Omental fat pad (tissue), 4 donors: ENCODE data around the gene HSPB7. TPM values are rescaled to one million over a fixed set of nuclear protein-coding genes. Genes with fewer than 3 reads are reported as not detected.
A peak's percentile ranks its signal among the peaks of the same experiment; 100 is the strongest.
"Not testable (repeated sequence)": the region's sequence is repeated elsewhere in the genome, so short reads cannot be mapped to it uniquely, and the experiment has no call there.

Source experiments
- ATAC-seq: fragments of 150-250 bp; one replicate; pipeline ENCODE4 v1.9.1; 2016; ENCODE audit warnings: mild to moderate bottlenecking, moderate library complexity; ENCODE audit not compliant: low FRiP score
- DNase-seq: peaks from one replicate; pipeline ENCODE4 v3.0.0-alpha.2; 2019; ENCODE audit warnings: low spot score
- total RNA-seq, 4 donors: library from RNA; depleted of rRNA; stranded (reverse); fragments of >200 nt; gene quantifications; one replicate each; pipeline ENCODE4 v1.1.0, GENCODE V29; 2016
- TF ChIP-seq, protein P1 (sequence below), 3 donors: fragments of 450-650 bp; IDR thresholded peaks; one replicate each; pipeline ENCODE4 v1.5.1; 2016 to 2017; ENCODE audit warnings: antibody characterized with exemption in 3 of 3, mild to moderate bottlenecking in 3 of 3, moderate library complexity in 2 of 3

The HSPB7 gene
- total RNA-seq, 4 donors from 2014 or later, result 65.7 to 157 (median 128) TPM

DNA sequence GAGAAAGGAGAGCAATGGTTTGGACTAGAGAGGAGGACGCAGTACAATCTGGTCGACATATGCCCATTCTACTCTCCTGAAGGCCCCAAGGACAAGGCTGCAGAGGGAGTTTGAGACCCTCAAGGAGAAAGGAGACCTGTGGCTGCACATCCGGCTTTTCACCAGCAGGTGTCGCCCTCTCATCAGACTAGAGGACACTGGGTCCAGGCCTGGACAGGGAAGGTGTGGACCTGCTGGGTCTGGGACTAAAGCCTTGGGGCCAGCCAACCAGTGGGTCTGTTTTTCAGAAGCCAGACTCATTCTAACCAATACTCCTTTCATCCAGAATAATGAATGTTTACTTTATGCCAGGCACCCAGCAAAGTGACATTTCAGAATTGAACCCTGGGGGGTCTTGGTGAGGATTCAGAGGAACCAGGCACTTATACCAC is 8.8 kb downstream of the HSPB7 start:
- DNase-seq (peak; percentile 93), ATAC-seq (no peak)
- TF ChIP-seq, protein P1, sequence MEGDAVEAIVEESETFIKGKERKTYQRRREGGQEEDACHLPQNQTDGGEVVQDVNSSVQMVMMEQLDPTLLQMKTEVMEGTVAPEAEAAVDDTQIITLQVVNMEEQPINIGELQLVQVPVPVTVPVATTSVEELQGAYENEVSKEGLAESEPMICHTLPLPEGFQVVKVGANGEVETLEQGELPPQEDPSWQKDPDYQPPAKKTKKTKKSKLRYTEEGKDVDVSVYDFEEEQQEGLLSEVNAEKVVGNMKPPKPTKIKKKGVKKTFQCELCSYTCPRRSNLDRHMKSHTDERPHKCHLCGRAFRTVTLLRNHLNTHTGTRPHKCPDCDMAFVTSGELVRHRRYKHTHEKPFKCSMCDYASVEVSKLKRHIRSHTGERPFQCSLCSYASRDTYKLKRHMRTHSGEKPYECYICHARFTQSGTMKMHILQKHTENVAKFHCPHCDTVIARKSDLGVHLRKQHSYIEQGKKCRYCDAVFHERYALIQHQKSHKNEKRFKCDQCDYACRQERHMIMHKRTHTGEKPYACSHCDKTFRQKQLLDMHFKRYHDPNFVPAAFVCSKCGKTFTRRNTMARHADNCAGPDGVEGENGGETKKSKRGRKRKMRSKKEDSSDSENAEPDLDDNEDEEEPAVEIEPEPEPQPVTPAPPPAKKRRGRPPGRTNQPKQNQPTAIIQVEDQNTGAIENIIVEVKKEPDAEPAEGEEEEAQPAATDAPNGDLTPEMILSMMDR (IDR thresholded peaks at IDR 0.05), result peak in 2 of 3 donors; percentile 49 to 92

DNA sequence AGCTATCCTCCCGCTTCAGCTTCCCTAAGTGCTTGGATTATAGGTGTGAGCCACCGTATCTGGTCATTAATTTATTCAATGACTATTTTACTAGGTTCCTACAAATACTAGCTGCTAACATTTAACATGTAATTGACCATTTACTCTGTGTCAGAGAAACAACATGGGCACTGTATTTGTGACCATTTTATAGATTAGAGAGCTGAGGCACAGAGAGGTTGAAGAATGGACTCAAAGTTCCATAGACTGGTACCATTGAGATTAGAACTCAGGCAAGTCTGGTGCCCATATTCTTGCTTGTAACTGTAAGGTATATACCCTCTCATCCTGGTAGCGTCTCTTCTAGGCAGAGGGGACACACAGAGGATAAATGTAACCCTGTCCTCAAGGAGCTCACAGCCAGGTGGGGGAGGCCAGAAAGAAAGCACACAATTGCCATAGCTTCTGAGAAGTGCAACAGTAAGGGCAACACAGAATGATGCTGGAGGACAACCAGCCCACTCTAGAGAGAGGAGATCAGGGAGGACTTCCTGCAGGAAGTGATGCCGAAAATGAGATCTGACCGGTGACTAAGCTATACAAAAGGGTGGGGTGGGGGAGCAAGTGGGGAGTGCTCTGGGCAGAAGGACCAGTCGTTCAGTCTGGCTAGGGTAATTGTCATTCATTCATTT is 10.0 kb downstream of the HSPB7 start:
- DNase-seq (no peak), ATAC-seq (no peak)
- TF ChIP-seq, protein P1 (IDR thresholded peaks at IDR 0.05), result no peak

DNA sequence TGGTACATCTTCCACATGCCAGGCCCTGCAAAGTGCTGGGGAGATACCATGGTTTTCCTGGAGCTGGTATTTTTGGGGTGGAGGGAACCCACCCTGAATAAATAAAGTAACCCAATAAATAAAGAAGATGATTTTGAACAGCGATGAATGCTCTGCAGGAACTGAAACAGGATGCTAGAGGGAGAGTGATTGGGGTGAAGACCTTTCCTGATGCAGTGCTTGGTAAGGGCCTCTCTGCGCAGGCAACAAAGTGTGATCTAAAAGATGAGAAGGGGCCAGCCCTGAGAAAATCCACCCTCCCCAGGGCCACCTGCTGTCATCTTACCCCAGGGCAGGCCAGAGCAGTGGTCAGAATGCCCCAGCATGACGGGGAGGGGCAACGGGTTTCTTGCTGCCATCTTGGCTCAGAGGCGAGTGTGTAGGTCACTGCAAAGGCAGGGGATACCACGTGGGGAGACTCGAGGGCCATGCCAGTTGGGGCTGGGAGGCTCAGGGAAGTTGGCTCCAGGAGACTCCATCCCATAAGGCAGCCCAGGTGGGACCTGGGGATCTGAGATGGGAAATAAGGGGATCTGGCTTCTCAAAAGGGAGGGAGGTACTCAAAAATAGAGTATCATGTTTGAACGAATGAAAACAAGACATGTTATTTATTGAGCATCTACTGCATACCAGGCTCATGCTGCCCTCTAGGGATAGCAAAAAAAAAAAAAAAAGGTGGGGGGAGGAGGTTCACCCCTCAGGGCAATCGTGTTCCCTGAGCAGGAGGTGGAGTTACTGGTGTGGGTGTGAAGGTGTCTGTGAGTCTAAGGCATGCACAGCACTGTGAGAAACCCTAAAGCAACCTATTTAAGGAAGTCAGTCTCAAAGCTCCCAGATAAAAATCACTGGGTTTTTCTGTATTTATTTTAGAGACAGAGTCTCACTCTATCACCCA is 11.0 kb downstream of the HSPB7 start:
- TF ChIP-seq, protein P1 (IDR thresholded peaks at IDR 0.05), result no peak
- no peak for ATAC-seq
- no peak for DNase-seq

DNA sequence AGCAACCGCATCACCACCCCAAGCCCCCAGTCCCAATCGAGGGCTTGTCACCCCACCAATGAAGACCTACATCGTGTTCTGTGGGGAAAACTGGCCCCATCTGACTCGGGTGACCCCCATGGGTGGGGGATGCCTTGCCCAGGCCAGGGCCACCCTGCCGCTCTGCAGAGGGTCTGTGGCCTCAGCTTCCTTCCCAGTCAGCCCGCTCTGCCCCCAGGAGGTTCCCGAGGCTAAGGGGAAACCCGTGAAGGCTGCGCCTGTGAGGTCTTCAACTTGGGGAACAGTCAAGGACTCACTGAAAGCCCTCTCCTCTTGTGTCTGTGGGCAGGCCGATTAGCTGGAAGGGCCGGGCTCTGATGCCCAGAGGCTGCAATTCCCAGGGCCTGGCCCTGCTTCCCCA is 11.8 kb downstream of the HSPB7 start:
- ATAC-seq (no peak), DNase-seq (no peak)
- TF ChIP-seq, protein P1 (IDR thresholded peaks at IDR 0.05), result no peak

DNA sequence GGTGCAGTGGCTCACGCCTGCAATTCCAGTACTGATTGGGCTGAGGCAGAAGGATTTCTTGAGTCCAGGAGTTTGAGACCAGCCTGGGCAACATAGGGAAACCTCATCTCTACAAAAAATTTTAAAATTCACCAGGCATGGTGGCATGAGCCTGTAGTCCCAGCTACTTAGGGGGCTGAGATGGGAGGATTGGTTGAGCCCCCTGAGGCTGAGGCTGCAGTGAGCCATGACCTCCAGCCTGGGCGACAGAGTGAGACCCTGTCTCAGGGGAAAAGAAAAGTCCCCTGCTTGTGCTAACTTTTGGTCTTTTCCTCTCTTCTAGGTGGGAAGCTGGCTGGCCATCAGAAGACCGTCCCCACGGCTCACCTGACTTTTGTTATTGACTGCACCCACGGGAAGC is 12.2 kb downstream of the HSPB7 start:
- TF ChIP-seq, protein P1 (IDR thresholded peaks at IDR 0.05), result no peak
- no peak for DNase-seq
- ATAC-seq, result no peak

DNA sequence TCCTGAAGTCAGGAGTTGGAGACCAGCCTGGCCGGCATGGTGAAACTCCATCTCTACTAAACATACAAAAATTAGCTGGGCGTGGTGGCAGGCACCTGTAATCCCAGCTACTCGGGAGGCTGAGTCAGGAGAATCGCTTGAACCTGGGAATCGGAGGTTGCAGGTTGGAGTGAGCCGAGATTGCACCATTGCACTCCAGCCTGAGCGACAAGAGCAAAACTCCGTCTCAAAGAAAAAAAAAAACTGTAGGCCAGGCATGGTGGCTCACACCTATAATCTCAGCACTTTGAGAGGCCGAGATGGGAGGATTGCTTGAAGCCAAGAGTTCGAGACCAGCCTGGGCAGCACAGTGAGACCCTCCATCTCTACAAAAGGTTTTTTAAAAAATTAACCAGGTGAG is 16.6 kb downstream of the HSPB7 start:
- ATAC-seq, DNase-seq: not testable (repeated sequence)

DNA sequence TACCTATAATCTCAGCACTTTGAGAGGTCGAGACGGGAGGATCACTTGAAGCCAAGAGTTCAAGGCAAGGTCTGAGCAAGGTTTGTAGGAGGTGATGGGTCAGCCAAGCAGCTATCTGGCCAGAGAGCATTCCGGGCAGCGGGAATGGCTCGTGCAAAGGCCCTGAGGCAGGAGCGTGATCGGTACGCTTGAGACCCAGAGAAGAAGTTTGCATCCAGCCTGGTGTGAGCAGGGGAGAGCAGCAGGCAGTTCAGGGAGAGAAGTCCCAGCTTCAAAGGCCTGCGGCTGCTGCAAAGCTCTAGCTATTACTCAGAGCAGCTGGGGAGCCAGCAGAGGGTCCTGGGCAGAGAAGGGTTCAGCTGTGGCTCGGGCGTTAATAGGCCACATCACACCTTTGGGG is 18.9 kb downstream of the HSPB7 start:
- TF ChIP-seq, protein P1 (IDR thresholded peaks at IDR 0.05), result no peak
- ATAC-seq (no peak), DNase-seq (no peak)
